Hematopoietic multipotent progenitor cell treated with erythropoietin and hydrocortisone succinate and interleukin-3 and kit ligand, for 4 days (in vitro differentiated cells): Measurements from ENCODE around the gene CLCN6.

ENCODE experiments used
- DNase-seq: peaks from one replicate; pipeline ENCODE4 v3.0.0-alpha.2; 2015

Gene CLCN6

DNA sequence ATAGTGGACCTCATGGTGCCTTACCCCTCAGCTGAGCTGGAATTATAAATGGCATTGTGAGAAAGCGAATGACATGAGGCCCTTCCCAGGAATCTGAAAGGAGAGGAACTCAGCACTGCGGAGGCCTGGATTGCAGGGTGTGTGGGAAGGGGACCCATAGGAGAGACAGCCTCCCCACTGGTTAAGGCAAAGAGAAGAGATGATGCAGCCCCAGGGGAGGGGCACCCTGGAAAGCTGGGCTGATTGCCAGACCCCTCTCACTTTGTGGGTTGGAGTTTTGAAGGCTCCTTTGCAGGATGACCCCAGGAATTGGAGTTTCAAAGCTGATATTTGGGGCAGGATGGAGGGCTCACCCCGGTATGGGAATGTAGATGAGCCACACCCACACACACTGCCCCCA is 50.7 kb downstream of the CLCN6 start:
- no peak for DNase-seq

DNA sequence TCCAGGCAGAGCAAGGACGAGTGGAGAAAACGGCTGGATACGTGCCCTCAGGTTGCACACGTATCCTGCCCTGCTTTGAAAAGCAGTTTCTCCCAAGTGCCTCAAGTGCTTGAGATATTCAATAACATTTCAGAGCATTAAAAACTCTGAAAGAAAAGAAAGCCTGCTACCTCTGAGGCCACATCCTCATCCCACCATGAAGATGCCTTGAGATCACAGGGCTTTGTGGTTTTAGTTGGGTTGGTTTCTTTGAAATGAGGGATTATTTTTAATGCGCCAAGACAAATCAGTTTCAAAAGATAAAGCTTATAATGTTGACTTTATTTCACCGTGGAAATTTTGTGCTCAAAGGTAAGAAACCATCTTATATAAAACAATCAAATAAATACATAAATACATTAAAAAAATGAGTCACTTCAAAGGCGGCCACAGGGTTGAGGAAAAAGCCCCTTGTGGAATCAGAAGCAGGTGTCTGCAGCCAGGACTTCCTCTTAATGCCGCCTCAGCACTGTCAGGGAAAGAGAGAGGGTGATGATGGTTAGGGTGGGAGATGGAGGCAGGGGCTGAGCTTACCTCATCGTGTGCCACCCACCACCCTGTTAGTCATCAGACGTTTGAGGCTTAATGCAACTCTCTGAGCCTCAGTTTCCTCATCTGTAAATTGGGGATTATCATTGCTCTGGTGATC is 51.3 kb downstream of the CLCN6 start:
- no peak for DNase-seq

DNA sequence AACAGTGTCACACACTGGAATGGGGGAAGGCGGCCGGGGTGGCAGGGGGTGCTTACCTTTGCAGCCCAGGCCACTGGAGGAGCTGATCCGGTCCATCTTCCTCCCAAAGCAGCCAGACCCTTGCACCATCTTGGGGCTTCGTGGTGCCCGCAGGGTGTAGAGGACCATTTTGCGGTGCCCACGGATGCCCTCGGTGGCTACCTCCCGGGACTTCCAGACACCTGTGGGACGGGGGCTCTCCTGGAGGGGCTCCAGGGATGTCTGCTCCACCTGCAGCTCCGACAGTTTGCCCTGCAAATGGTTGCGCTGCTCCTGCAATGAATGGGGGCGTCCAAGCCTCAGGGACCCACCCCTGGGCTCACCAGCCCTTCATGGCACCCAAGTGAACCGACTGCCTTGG is 52.2 kb downstream of the CLCN6 start:
- DNase-seq = no peak

DNA sequence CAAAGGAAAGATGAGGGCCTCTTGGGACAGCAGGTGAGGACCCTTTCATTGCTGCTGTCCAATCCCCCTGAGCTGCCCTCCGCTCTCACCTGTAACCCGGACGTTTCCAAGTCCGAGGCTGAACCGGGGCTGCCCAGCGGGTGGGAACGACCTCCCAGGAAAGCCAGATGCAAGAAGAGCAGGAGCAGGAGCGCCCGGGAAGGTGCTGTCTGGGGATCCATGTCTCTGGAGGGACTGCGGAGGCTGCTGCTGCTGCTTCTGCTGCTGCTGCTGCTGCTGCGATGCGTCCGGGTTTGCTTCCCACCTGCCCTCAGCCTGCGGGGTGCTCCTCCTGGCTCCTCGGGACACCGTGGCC is 52.6 kb downstream of the CLCN6 start, which contains the start of gene NPPB:
NPPB (minus strand) TSS at position 333 of the 355 bp plus-strand sequence; CDS start at position 221, 112 bp downstream.
- DNase-seq = no peak

DNA sequence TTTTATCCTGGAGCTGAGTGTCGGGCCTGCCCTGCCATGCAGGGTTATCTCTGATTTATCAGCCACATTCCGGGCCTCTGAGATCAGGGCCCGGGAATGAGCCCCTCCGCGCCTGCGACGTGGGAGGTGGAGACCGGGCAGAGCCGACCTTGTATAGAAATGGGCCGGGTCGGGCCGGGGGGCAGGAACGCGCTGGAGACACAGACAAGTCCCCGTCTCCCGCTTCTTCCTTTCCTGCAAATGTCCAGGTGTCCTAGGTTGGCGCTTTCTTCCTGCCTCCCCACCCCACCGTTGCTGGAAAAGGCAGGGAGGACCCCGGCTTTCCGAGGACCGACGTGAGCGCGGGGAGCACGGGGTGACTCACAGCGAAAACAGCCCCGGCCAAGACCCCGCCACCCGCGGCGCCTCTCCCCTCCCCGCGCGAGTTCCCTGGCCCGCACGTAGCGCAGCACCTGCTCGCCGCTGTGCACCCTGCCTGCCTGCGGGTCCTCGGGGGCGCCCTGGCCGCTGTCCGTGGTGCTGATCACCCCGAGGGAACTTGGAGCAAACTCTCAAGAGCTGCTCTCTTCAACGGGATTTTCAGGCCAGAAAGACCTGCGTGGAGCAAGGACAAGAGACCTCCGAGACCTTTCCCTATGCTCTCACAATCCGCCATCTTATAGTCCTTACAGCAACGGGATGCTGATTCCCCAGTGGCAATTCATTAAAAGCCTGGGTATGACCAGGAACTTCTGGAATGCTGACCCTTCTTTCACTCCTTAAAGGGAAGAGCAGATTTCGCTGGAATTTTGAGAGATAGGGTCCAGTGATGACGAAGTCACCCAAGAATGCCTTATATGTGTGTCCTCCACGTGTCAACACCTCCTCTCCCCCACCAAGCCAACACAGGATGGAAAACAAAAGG is 53.2 kb downstream of the CLCN6 start:
- DNase-seq = peak; percentile 89

DNA sequence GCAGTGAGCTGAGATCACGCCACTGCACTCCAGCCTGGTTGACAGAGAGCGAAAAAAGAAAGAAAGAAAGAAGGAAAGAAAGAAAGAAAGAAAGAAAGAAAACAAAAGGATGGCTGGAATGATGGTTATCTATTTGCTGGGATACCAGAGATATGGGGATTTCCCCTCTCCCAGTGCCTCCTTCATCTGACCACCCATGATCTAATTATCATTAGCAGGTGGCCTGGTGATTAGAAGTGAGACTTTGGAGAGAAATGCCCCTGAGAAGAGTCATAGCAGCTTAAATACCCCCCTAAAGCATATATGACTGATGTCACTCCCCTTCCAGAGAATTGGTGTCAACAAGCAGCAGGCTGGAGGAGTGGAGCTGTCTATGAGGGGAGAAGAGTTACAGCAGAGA is 54.1 kb downstream of the CLCN6 start:
- DNase-seq = no peak

DNA sequence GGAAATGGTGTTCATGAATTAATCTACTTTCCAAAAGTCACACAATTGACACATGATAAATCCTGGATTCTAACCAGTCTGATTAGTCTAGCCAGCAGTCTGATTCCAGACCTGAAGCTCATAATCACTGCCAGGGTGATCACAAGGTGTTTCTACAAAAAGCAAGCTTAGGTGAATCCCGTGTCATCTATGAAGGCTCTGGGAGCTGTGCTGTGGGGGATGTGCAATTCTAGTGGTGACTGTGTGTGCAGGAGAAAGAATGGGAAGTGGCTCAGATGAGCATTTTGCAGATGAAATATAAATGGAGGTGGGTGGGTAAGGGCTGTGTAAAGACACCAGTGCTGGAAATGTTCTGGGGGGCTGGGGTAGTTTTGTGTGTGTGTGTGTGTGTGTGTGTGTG is 54.6 kb downstream of the CLCN6 start:
- no peak for DNase-seq

DNA sequence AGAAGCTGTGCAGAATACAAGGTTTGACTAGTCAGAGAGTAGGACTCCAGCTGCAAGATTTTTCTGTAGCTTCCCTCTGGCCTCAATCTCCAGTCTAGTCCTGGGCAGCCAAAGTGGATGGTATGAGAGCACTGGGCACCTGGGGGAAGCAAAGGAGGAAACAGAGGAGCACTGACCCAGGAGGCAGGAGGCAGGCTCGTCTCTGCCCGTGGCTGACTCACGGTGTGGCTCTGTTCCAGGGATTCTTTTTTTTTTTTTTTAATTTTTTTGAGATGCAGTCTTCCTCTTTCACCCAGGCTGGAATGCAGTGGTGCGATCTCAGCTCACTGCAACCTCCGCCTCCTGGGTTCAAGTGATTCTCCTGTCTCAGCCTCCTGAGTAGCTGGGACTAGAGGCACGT is 56.9 kb downstream of the CLCN6 start:
- no peak for DNase-seq

DNA sequence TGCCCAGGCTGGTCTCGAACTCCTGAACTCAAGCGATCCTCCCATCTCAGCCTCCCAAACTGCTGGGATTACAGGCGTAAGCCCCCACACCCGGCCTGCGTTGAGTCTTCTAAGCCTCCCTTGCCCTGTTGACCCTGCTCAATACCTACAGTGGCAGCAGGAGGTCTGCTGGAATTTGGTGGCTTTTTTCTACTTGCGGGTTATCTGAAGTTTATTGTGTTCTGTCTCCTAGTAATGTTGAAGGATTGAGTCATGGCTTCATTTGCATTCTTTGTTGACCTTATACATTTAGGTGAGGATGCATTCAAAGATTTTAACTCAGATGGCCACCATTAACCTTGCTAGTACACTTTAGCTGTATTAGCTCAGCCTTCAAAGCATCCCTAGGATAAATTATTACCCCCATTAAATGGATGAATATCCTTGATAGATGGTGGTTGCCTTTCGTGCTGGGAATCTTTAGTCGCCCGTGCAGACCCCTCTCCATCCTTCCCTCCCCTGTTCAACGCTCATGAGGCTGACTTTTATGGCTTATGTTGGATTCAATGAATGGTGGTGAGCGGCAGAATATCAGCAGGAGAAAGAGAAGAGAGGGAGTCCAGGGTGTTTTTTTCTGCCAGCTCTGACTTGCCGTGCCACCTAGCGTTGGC is 62.5 kb downstream of the CLCN6 start:
- DNase-seq = no peak

DNA sequence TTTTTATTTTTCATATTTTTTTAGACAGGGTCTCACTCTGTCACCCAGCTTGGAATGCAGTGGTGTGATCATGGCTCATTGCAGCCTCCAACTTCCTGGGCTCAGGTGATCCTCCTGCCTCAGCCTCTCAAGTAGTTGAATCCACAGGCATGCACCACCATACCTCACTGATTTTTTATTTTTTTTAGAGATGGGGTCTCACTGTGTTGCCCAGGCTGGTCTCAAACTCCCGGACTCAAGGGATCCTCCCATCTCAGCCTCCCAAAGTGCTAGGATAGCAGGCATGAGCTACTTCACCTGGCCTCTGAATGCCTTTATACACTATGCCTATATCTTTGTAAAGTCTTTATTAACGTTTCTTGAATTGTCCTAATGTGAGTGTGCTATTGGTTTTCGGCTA is 63.1 kb downstream of the CLCN6 start:
- DNase-seq = no peak

DNA sequence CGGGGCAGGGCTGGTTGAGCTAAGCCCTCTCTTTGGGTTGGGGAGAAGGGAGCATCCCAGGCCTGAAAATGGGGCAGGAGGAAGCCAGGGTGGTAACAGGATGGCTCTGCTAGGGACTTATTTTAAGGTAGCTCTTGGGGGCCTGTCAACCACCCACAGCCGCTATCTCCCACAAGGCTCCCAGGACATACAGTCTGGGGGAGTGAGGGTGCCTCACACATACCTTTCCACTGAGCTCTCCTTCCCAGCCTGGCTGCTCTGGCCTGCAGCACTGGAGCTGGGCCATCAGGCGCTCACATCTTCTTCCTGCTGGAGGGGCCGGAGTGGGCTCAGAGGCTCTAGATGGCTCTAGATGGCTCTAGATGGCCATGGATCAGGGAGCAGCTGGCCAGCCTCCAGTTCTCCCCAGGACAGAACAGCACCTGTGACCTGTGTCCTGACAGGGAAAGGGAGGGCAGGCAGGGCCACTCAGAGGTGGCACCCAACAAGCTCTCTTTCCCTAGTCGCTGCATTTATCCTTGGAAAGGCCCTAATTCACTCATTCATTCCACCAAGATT is 63.7 kb downstream of the CLCN6 start:
- DNase-seq = no peak

DNA sequence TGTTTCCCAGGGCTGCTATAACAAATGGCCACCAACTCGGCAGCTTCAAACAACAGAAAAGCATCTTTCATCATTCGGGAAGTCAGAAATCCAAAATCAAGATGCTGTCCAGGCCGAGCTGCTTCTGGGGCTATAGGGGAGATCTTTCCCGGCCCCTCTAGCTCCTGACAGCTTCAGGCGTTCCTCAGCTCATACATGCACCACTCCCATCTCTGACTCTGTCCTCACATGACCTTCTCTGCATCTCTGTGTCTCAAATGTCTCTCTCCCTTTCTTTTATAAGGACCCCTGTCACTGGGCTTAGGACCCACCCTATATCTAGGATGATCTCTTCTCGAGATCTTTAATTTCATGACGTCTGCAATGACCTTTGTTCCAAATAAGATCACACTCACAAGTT is 66.6 kb downstream of the CLCN6 start:
- DNase-seq = no peak

DNA sequence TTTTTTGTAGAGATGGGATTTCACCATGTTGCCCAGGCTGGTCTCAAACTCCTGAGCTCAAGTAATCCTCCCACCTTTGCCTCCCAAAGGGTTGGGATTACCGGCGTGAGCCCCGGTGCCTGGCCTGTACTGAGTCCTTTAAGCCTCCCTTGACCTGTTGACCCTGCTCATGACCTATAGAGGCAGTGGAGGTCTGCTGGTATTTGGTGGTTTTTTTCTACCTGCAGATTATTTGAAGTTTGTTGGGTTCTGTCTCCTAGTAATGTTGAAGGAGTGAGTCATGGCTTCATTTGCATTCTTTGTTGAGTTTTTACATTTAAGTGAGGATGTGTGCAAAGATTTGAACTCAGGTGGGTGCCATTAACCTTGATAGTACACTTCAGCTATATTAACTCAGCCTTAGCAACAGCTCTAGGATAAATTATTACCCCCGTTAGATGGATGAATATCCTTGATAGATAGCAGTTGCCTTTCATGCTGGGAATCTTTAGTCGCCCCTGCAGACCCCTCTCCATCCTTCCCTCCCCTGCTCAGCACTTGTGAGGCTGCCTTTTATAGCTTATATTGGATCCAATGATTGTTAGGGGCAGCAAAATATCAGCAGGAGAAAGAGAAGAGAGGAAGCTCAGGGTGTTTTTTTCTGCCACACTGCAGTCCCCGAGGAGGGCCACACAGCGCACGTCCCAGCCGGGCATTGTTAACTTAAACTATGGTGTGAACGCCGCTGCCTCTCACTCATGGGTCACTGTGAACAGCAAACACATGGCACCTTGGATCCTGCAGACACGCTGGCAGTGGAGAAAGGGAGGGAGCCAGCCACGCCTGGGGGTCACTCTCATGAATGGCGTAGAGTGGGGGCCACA is 67.6 kb downstream of the CLCN6 start:
- DNase-seq = no peak

DNA sequence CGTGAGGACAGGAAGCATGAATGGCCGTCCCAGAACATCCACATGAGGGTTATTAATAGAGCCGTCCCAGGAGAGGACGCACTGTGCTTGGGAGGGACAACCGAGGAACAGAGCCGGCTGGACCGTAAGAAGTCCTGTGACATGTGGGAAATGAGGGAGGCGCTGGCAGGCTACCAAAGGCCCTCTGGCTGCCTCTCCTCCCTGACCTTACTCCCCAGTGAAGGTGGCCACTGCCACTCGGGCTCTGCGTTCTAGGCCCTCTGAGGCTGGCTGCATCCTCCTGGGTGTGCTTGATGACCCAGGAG is 68.2 kb downstream of the CLCN6 start:
- DNase-seq = no peak

DNA sequence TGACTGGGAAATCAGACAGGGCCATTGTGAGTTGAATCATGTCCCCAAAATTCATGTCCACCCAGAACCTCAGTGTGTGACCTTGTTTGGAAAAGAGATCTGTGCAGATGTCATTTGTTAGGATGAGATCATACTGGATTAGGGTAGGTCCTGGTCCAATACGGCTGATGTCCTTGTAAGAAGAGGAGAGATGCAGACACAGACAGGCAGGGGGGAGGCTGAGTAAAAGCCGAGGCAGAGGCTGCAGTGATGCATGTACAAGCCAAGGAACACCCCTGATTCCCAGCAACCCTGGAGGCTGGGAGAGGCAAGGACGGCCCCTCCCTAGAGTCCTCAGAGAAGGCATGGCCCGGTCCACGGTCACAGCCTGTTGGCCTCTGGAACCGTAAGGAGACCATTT is 68.6 kb downstream of the CLCN6 start:
- DNase-seq = no peak

DNA sequence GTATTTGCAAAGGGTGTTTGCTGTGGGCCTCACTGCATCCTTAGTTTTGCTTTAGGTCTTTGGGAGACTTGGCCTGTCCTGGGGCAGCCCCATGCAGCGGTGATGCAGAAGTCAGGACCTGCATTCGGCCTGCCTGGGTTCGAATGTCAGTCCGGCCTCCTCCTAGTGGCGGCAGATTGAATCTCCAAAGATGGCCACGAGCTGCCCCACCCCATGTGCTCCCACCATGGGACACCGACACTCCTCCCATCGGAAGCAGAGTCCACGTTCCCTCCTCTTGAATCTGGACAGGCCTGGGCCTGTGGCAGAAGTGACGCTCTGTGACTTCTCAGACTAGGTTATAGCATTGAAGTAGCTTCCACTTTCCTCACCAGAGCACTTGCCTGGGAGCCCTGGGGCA is 69.1 kb downstream of the CLCN6 start:
- DNase-seq = no peak

DNA sequence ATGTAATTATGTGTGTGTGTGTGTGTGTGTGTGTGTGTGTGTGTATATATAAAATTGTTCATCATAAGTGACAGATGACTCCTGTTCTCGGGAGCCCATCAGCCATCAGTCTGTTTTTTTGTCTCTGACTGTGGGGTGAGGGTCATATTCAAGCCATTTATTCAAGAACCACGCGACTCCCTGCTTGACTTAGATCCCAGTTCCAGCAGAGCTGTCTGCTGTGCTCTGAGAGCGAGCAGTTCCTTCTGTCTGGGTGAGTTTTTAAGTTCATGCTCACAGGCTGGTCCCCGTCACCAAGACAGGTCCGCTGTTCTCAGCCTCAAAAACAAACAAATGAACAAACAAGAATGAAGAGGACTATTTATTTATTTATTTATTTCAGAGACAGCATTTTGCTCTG is 71.1 kb downstream of the CLCN6 start:
- DNase-seq = no peak

DNA sequence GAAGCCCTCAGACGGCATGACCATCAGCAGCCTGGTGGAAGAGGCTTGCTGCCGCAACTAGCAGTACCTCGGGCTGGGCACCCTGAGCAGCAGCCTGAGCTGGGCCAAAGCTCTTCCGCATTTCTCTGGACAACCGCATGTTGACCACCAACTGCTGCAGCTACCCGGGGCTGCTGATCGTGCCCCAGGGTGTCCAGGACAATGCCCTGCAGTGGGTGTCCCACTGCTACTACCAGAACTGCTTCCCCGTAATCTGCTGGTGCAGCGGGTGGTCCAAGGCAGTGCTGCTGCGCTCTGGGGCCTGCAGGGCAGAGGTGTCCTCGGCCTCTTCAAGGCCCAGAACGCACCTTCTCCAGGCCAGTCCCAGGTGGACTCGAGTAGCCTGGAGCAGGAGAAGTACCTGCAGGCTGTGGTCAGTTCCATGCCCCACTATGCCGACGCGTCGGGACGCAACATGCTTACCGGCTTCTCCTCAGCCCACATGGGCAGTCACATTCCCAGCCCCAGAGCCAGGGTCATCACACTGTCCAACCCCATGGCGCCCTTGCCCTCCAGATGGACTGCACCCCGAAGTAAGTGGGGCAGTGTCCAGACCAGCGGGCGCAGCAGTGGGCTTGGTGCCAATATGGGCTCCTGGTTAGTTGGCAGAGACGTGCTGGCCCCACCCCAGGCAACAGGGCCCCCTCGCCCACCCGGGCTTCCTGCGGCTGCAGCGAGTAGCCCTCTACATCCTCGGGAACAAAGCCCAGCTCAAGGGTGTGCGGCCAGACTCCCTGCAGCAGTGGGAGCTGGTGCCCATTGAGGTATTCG is 72.3 kb downstream of the CLCN6 start:
- DNase-seq = no peak

DNA sequence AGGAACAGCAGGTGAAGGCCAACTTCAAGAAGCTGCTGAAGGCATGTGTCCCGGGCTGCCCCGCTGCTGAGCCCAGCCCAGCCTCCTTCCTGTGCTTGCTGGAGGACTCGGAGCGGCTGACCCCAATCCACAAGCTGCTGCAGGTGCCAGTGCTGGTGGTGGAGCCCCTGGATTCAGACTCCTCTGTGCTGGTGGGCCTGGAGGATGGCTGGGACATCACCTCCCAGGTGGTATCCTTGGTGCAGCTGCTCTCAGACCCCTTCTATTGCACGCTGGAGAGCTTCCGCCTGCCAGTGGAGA is 72.8 kb downstream of the CLCN6 start:
- DNase-seq = no peak

DNA sequence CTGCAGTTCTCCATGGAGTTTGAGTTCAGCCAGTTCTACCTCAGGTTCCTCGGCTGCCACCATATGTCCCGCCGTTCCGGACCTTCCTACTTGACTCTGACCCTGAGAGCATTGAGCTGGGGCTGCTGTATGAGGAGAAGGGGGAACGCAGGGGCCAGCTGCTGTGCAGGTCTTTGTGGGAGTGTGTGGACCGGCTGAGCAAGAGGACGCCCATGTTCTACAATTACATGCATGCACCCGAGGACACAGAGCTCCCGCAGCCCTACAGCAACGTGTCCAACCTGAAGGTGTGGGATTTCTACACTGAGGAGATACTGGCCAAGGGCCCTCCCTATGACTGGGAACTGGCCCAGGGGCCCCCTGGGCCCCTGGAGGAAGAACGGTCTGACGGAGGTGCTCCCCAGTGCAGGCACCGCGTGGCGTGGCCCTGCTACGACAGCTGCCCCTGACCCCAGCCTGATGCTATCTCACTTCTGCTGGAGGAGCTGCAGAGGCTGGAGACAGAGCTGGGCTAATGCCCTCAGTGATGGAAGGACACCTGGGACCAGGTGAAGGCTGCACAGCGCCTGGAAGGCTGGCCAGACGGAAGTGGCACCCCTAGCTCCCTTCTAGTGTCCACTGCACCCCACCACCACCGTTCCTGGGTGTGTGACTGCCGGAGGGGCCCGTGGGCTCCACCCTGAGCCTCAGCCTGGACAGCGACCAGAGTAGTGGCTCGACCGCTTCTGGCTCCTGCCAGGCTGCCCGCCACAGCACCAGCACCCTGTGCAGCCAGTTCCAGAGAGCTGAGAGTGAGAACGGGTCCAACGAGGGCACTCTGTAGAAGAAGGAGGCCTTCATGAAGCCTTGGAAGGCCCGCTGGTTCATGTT is 73.6 kb downstream of the CLCN6 start:
- no peak for DNase-seq

DNA sequence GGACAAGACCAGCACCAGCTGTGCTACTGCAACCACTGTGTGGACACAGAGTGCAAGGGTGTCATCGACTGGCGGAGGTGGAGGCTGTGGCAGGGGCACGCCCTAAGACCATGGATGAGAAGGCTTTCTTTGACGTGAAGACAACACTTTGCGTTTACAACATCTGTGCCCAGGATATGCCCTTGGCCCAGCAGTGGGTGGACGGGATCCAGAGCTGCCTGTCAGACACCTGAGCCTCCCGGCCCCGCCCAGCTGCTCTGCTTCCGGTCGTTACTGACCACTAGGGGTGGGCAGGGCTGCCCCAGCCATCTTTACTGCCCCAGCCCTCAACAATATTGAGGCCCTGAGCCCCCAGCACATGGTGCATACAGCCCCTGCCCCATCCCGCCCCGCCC is 74.2 kb downstream of the CLCN6 start:
- DNase-seq = no peak
